ENCODE measurements around the gene DCC. TPM values are rescaled to one million over a fixed set of nuclear protein-coding genes. Genes with fewer than 3 reads are reported as not detected.

DCC gene
- total and polyA plus RNA-seq, 10 donors: 0.03 to 9.2 (median 0.91) TPM; not detected in 1

GRCh38 chr18:52670896-52671295 is 330.9 kb downstream of the DCC start:
- WGBS, 5 donors: 27 to 44% (median 34%) methylated on average over 3 of the region's 3 CpGs
- Histone ChIP-seq H3K27me3 (replicated peaks in 1 of 7) (no peaks in the 10 kb centered on the region), H3K4me1 (no peaks in the 10 kb centered on the region), H3K4me3 (no peak overlapping the region), H3K9me3 (no peaks in the 10 kb centered on the region), H3K27ac (no peak overlapping the region), H3K36me3 (no peaks in the 10 kb centered on the region)
- no peak for DNase-seq
- intact Hi-C loops (cut with DNase I; ENCODE audit: low total_unique reads): no loop called here
- TF ChIP-seq CTCF (IDR thresholded peaks at IDR 0.05 in 8 of 11, conservative IDR thresholded peaks at IDR 0.05 in 3 of 11): no peak
- TF ChIP-seq POLR2AphosphoS5 (IDR thresholded peaks at IDR 0.05): no peak

- H3K4me1 ChIP-seq: no peaks in the 10 kb centered on the region
- no peaks in the 10 kb centered on the region for H3K9me3 ChIP-seq
- no peaks in the 10 kb centered on the region for H3K27me3 ChIP-seq (replicated peaks in 1 of 7)
- H3K27ac ChIP-seq: no peak overlapping the region
- H3K4me3 ChIP-seq: no peak overlapping the region
- no peak for TF ChIP-seq CTCF (IDR thresholded peaks at IDR 0.05 in 8 of 11, conservative IDR thresholded peaks at IDR 0.05 in 3 of 11)
- no peak for TF ChIP-seq POLR2AphosphoS5 (IDR thresholded peaks at IDR 0.05)
- no peak for TF ChIP-seq POLR2A (IDR thresholded peaks at IDR 0.05)
- intact Hi-C loops (cut with DNase I; ENCODE audit: low total_unique reads): no loop called here
- WGBS, 5 donors: 58 to 71% (median 65%) methylated on average over 3 of the region's 3 CpGs
- no peak for DNase-seq
- H3K36me3 ChIP-seq: no peaks in the 10 kb centered on the region
These were observed 338.0 kb downstream of the DCC start for GRCh38 chr18:52678034-52678433.

- Histone ChIP-seq H3K9me3 (no peaks in the 10 kb centered on the region), H3K4me3 (no peak overlapping the region), H3K4me1 (no peaks in the 10 kb centered on the region), H3K27ac (no peak overlapping the region), H3K36me3 (no peaks in the 10 kb centered on the region), H3K27me3 (replicated peaks in 1 of 7) (no peaks in the 10 kb centered on the region)
- intact Hi-C loops (cut with DNase I; ENCODE audit: low total_unique reads): no loop called here
- no peak for DNase-seq
- 72 to 83% (median 73%) methylated on average over 8 of the region's 8 CpGs for WGBS, 5 donors
- no peak for TF ChIP-seq CTCF (IDR thresholded peaks at IDR 0.05 in 8 of 11, conservative IDR thresholded peaks at IDR 0.05 in 3 of 11)
- TF ChIP-seq POLR2A (IDR thresholded peaks at IDR 0.05): no peak
- TF ChIP-seq POLR2AphosphoS5 (IDR thresholded peaks at IDR 0.05): no peak
These were observed 338.6 kb downstream of the DCC start for GRCh38 chr18:52678551-52678950.

- Histone ChIP-seq H3K9me3 (no peaks in the 10 kb centered on the region), H3K27ac (no peak overlapping the region), H3K4me1 (no peaks in the 10 kb centered on the region), H3K27me3 (replicated peaks in 1 of 7) (no peaks in the 10 kb centered on the region), H3K4me3 (no peak overlapping the region), H3K36me3 (no peaks in the 10 kb centered on the region)
- WGBS, 5 donors: 37 to 61% (median 40%) methylated on average over 2 of the region's 2 CpGs
- intact Hi-C loops (cut with DNase I; ENCODE audit: low total_unique reads): no loop called here
- TF ChIP-seq POLR2AphosphoS5 (IDR thresholded peaks at IDR 0.05) (no peak), CTCF (IDR thresholded peaks at IDR 0.05 in 8 of 11, conservative IDR thresholded peaks at IDR 0.05 in 3 of 11) (no peak), POLR2A (IDR thresholded peaks at IDR 0.05) (no peak)
- no peak for DNase-seq
These were observed 339.4 kb downstream of the DCC start for GRCh38 chr18:52679354-52679753.

Data from spleen (tissue), 11 donors.